Fibroblast of the conjunctiva (primary cell): Measurements from ENCODE around the gene SND1.
A peak's percentile ranks its signal among the peaks of the same experiment; 100 is the strongest.

Source experiments
- DNase-seq: peaks from one replicate; pipeline ENCODE4 v3.0.0-alpha.2; 2010; ENCODE audit warnings: low read depth

Gene SND1

GRCh38 chr7:127730658-127731276 is 78.8 kb downstream of the SND1 start:
- DNase-seq = no peak

- DNase-seq = no peak
These were observed 79.6 kb downstream of the SND1 start for GRCh38 chr7:127731431-127732080.

DNA sequence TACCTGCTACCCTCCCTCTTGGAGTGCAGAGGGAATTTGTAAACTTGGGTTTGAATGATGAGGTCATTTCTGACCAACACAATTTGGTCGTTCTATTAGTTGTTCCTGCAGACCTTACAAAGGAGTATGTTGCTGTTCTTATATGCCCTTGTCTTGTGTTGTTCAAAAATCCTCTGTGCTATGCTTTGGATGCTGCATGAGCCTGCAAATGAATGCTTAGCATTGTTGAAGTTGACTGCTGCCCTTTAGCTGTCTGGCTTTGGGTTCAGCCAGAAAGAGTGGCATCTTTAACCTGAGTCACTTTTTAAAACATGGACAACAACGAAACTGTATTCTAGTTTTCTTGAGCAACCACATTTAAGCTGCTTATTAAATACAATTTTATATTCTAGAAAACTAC is 80.3 kb downstream of the SND1 start:
- no peak for DNase-seq

GRCh38 chr7:127733986-127734385 is 82.0 kb downstream of the SND1 start:
- no peak for DNase-seq

DNA sequence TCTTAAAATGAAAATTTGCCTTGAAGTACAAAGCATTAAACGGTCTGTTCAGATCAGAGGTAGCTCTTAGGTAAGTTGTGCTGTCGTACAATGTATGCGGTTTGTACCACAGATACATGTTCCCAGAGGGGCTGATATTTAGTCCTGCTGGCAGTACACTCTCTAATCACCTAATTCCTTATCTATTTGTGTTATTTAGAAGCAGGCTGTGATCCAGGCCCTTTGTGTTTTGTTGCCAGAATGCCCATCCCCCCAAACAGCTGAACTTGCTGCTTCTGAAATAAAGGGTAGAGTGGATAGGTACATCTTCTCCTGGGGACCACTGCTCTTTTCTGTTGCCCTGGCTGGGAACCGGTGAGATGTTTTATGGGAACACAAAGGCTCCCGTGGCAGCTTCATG is 84.5 kb downstream of the SND1 start:
- DNase-seq = no peak

GRCh38 chr7:127738859-127739258 is 86.9 kb downstream of the SND1 start:
- DNase-seq = no peak

GRCh38 chr7:127741764-127742375 is 89.9 kb downstream of the SND1 start:
- no peak for DNase-seq

DNA sequence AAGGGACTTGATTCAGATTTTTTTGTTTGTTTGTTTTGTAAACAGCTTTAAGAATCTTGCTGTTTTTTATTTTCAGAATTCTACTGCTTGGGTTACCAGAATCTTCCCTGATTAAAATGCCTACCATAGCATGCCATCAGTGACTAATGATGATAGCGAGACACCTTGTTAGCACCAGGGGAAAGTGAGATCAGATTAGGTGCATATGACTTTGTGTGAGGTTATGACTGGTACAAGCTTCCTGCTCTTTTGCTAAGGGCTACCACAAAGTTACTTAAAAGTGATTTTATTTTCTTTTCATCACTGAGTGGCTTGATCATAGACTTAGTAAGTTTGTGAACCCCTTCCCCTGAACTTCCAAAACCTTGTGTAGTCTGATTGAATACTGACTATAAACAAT is 93.5 kb downstream of the SND1 start:
- no peak for DNase-seq

- peak; percentile 60 for DNase-seq
These were observed 99.1 kb downstream of the SND1 start for GRCh38 chr7:127751062-127751461.

DNA sequence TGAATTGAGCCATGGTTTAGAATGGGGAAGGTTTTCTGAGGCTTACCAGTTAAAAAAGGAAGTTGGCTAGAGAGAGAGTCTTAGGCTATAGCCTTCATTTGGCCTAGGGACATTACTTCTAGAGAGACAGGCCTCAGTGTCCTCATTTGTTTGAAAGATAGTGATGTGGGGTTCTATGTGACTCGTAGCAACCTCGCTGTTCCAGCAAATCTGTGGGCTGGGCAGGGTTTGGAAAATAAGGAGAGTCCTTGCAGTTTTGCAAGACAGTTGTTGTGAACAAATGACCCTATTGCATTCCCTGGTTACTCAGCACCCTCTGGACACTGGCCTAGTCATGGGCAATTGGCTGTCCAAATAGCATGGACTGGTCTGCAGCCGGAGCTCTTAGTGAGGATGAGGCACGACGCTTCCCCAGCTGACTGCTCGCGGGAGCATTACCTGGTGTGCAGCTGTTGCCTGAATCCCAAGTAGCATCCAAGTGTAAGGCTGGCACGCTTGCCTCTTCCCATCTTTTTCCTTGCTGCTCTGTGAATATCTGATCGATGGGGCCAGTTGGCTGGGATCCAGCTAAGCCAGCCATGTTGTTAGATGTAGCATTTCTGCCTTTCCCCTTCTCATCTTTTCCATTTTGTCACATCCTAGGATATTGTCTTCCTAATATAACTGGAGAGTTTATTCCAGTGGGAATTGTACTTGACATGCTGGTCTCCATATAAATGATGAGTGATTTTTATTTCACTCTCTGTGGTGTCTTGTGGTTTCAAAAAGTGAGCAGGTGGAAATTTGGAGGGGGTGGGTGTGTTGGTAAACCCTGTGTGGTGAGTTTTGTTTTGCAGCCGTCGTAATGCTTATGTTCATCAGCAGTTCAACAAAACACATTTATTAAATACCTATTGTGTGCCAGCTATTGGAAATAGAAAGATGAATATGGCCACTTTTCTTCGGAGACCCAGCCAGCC is 99.8 kb downstream of the SND1 start:
- DNase-seq = no peak

DNA sequence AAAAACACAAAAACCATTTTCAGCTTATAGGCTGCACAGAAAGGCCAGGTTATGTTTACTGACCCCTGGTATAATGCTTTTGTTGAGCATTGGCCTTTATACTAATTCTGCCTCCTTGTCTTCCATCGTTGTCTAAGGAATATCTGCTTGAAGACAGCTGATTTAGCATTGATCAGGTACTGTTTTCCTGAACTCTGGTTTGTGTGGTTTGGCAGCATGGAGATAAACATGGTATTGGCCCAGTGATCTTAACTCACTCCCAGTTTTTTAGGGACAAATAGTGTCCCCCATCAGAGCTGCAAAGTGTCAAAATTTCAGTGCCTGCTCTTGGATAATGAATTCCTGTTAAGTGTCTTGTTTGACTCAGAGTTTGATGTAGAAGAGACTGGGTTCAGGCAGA is 100.8 kb downstream of the SND1 start:
- DNase-seq = no peak

GRCh38 chr7:127754457-127754856 is 102.5 kb downstream of the SND1 start:
- no peak for DNase-seq

DNA sequence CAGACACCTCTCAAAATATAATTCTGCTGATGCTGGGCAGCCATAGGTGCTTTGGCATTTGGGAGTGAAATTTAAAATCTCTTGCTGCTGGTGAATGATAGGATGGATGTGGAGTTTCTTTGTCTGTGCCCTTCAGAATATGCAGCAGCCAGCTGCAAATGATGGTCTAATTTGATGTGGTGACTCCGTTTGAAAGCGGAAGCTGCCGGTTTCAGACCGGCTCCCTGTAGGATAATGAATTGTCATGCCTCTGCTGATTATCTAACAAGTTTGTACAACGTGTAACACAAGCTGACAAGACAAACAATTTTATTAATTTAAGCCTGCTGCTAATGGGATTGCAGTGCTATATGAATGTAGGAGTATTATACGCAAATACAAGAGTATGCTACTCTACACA is 103.5 kb downstream of the SND1 start:
- DNase-seq = no peak

- DNase-seq = no peak
These were observed 104.0 kb downstream of the SND1 start for GRCh38 chr7:127755965-127756364.

GRCh38 chr7:127758105-127758504 is 106.1 kb downstream of the SND1 start:
- DNase-seq = no peak

- DNase-seq = no peak
These were observed 106.9 kb downstream of the SND1 start for GRCh38 chr7:127758845-127759244.

- no peak for DNase-seq
These were observed 108.0 kb downstream of the SND1 start for GRCh38 chr7:127759945-127760421.

- DNase-seq = no peak
These were observed 108.5 kb downstream of the SND1 start for GRCh38 chr7:127760436-127761031.

GRCh38 chr7:127761196-127761595 is 109.2 kb downstream of the SND1 start:
- DNase-seq = no peak

DNA sequence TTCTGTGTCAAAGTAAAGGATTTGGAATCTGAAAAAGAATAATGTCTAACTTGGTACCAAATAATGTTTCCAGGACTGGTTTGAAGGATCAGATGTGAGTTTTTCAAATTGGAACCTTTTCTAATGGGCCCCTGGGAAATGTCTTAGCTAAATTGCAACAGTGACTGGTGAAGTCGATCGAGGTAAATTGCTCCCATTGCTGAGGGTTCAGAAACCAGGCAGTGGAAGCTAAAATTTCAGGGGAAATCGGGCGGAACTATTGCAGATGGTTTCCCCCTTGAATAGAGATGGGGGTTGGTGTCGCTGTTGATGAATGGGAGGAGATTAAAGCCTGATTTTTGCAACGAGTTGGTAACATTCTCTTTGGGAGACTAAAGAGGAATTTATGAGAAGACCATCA is 112.7 kb downstream of the SND1 start:
- DNase-seq = no peak

GRCh38 chr7:127765150-127765549 is 113.2 kb downstream of the SND1 start:
- DNase-seq = no peak
